ENCODE results near the gene PDE4D.
"Not testable (repeated sequence)": the region's sequence is repeated elsewhere in the genome, so short reads cannot be mapped to it uniquely, and the experiment has no call there.

Gene PDE4D

GRCh38 chr5:59458966-59459729, 434.4 kb downstream of the PDE4D start:
- DNase-seq = no peak

- DNase-seq = no peak
Observed at GRCh38 chr5:59458321-59458720, 435.2 kb downstream of the PDE4D start.

- no peak for DNase-seq
Observed at GRCh38 chr5:59449905-59450644, 443.5 kb downstream of the PDE4D start.

- DNase-seq = no peak
Observed at GRCh38 chr5:59446356-59446755, 447.2 kb downstream of the PDE4D start.

- no peak for DNase-seq
Observed at GRCh38 chr5:59445741-59446140, 447.8 kb downstream of the PDE4D start.

GRCh38 chr5:59439303-59439702, 454.2 kb downstream of the PDE4D start:
- no peak for DNase-seq

GRCh38 chr5:59437176-59437575, 456.4 kb downstream of the PDE4D start:
- no peak for DNase-seq

DNA sequence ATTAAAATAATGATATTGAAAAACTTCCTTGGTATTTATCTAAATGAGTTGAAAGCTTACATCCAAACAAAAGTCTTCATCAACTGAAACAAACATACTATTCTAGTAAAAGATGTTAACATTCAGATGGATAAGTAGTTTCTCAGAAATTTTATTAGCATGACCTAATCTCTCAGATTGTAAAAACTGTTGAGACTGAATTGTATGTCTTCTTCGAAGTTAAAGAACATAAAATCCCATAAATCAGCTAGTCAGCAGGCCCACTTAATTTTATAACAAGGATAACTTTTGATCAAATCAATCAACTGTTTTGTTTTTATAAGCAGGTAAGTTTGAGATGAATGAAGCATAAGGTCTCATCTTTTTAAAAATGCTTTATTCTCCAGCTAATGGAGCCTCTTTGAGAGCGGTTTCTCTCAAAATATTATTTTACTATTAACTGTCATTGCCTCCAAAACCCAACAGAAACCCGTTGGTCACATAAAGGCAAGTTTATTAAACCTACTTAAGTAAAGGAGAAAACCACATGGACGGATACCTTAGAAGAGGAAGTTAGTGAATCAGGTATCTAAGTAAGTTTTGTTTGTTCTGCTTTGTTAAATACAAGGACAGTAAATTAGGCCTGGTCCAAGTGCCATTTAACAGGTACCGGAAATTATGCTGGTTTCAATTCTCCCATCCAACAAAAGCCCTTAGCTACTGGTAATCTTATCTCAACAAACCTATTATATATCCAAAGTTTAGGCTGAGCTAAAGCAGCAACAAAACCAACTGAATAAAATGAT, 457.0 kb downstream of the PDE4D start:
- DNase-seq = no peak

DNA sequence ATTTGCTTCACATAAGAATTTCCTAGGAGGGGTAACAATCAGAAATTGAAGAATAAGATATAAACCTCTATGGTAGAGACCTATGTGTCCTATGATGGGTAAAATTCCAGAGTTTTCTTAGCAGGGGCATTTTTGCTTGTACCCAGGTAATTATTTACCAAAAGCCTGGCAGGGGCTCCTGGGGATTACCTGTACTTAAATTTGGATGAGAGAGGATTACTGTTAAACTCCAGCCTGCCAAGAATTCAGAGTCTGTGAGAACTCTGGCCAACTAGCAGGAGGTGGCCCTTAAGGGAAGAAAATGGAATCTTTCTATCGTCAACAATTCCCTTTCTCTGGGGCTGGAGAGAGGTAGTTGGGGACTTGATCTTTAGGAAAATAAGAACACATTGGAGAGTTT, 460.4 kb downstream of the PDE4D start:
- DNase-seq = no peak

DNA sequence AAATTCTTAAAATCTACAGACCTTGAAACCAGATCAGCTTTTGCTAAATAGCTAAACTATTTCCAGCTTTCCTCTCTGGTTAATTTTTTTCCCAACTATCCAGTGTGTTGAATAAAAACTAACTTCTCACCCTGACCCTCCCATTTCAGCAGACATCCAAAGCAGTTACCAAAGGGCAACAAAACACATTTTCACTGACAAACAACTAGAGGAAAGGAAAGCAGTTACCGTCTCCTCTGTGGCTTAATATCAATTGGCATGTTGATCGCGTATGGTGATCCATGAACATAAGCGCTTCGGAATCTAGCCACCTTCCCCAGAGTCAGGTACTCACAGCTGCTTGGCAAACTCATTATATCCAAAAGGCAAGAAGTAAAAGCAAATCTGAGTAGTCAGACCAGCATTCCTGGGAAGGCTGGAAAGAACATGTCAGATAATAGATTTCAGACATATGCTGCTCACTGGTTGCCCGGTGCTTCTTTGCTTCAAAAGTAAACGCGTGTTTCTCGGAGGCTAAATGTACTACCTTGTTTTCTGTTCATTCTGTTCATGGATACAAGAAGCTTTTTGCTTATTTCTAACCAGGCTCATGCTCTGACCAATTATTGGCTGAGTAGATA, 463.4 kb downstream of the PDE4D start:
- DNase-seq = no peak

DNA sequence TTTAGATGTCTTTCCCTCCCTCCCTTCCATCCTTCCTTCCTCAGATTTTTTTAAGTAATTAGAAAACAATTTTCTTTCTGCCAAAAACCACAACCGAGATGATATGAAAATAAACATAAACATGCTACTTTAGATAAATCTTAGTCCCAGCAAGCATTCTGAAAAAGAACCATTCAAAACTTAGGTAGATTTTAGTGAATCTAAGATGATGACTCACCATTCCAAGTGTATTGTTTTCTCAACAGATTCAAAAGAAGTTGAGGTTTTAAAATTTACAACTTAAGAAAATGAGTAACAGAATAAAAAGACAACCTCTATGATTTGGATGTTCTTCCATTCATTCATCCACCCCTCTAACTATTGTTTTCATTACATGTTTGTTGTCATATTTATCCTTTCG, 465.1 kb downstream of the PDE4D start:
- no peak for DNase-seq

DNA sequence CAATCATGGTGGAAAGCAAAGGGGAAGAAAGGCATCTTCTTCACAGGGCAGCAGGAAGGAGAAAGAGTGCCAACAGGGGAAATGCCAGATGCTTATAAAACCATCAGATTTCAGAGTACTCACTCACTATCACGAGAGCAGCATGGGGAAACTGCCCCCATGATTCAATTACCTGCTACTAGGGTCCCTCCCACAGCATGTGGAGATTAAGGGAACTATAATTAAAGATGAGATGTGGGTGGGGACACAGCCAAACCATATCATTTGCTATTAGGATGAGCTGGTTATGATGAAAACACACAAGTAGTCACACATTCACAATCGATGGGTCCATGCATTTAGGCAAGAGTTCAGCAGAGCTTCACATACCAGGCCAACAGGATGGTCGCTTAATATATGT, 469.0 kb downstream of the PDE4D start:
- no peak for DNase-seq

- DNase-seq = no peak
Observed at GRCh38 chr5:59423021-59423420, 470.5 kb downstream of the PDE4D start.

GRCh38 chr5:59421986-59422941, 471.3 kb downstream of the PDE4D start:
- DNase-seq = no peak

DNA sequence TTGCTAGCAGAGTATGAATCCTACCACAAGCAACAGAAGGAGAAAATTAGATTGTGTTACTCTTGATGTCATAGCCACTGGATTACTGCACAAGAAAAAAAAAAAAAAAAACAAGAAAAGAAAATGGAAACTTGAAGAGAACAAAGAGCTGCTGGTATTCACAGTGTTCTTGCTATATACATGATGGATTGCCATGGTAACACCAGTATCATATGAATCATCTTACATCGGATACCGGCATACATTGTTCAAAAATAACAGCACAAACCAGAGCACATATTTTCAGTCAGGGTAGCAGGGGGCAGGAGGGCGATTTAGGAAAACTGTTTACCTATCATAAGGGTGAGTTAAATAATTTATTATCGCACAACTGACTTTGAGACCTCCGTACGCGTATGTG, 472.9 kb downstream of the PDE4D start:
- DNase-seq = no peak

GRCh38 chr5:59418808-59419207, 474.7 kb downstream of the PDE4D start:
- DNase-seq = no peak

DNA sequence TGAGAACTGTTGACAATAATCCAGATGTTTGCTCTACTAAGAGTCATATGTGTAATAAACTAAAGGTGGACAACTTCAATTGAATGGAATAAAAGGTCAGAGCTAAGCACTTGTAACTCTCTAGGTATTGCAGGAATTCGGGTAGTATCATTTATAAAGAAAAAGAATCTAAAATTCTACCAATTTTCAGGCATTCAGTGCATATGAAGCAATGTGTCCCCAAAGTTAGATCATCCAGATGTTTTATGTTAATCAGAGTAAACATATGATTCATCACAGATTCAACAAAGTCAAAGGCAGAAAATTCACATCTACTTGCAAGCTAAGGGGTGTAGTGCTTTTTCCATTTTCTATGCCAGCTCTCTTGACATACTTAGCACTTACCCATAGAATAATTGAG, 477.1 kb downstream of the PDE4D start:
- DNase-seq = no peak

GRCh38 chr5:59416026-59416425, 477.5 kb downstream of the PDE4D start:
- no peak for DNase-seq

DNA sequence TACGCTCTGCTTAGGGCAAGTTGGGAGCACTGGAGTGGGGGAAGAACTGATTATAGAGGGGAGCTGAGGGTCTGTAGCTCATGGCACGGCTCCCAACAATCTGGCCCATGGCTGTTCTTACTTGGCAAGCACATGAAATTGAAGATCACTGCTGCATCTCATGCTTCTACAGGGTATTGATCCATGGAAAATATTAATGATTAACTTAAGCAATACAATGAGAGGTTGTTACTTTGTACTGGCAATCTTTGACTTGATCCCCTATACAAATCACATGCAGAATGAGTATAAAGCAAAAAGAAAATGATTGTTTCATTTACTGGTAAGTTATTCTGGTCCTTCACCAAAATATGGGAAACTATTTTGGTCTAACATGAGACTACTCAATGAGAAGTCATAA, 481.1 kb downstream of the PDE4D start:
- DNase-seq = no peak

- not testable (repeated sequence) for DNase-seq
Observed at GRCh38 chr5:59408997-59409396, 484.5 kb downstream of the PDE4D start.

DNA sequence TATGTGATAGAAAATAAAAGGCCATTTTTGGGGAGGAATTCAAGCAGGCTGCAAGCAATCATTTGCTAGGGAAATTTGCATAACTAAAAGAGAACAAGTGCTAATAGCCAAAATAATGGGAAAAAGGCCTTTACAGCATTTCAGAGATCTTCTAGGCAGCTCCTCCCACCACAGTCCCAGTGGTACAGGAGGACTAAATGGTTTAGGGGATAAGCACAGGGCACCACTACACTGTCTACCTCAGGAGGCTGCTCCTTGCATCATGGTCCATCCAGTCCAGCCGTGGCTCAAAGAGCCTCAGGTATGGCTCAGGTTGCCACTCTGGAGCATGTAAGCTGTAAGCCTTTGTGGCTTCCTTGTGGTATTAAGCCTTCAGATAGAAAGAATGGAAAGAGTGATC, 485.6 kb downstream of the PDE4D start:
- DNase-seq = no peak

- DNase-seq = peak; percentile 57
Observed at GRCh38 chr5:59401637-59402036, 491.9 kb downstream of the PDE4D start.
